ENCODE measurements around the gene DUSP5.
A peak's percentile ranks its signal among the peaks of the same experiment; 100 is the strongest.

DUSP5 gene

DNA sequence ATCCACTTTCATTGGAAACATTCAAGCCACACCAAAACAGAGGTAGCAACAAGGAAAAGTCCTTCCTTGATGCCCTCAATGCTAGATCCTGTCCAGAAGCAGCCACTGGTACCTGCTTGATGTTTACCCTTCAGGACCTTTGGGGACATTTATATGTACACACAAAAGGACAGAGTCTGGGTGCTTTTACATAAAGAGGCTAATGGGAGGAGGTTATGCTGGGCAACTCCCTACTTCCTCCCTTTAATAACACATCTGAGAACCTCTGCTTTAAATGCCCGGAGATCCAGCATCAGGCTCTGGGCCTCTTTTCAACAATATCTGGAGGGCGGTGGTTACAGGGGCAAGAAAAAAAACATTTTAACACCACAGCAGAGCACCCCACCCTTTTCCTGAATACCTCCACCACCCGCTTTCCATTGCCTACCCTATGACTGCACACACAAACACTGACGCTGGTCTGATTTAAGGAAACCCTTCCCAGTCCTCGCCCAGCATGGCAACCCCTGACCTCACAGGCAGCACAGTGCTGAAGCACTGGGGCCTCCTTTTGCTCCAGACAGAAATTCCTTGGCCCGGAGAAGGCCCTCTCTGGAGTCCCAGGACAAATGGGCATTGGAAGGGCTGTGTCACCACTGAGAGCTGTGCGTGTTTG, 39.3 kb upstream of the DUSP5 start:
- Histone ChIP-seq H3K36me3 (replicated peaks; ENCODE audit: insufficient read depth, low read length) (no peaks in the 10 kb centered on the region), H3K27ac (ENCODE audit: low read length) (peak overlapping the region; percentile 99), H3K79me2 (ENCODE audit: low read length) (peaks cover 36% of the 10 kb centered on the region), H3K9me3 (replicated peaks; ENCODE audit: insufficient read depth, low read length) (no peaks in the 10 kb centered on the region), H4K20me1 (ENCODE audit: insufficient read depth, low read length) (no peaks in the 10 kb centered on the region), H2AFZ (ENCODE audit: low read length) (no peak overlapping the region), H3K9ac (ENCODE audit: low read length) (peak overlapping the region; percentile 99), H3K9me2 (replicated peaks; ENCODE audit: insufficient read depth, low read length) (no peaks in the 10 kb centered on the region), H3F3A (ENCODE audit: insufficient read depth, low read length) (peaks cover 48% of the 10 kb centered on the region), H3K4me1 (ENCODE audit: low read length) (peaks cover 75% of the 10 kb centered on the region), H3K4me3 (ENCODE audit: low read length) (peak overlapping the region; percentile 47), H3K4me2 (ENCODE audit: low read depth, low read length) (peak overlapping the region; percentile 81), H3K27me3 (replicated peaks; ENCODE audit: insufficient read depth, low read length) (no peaks in the 10 kb centered on the region)
- TF ChIP-seq, protein P1, sequence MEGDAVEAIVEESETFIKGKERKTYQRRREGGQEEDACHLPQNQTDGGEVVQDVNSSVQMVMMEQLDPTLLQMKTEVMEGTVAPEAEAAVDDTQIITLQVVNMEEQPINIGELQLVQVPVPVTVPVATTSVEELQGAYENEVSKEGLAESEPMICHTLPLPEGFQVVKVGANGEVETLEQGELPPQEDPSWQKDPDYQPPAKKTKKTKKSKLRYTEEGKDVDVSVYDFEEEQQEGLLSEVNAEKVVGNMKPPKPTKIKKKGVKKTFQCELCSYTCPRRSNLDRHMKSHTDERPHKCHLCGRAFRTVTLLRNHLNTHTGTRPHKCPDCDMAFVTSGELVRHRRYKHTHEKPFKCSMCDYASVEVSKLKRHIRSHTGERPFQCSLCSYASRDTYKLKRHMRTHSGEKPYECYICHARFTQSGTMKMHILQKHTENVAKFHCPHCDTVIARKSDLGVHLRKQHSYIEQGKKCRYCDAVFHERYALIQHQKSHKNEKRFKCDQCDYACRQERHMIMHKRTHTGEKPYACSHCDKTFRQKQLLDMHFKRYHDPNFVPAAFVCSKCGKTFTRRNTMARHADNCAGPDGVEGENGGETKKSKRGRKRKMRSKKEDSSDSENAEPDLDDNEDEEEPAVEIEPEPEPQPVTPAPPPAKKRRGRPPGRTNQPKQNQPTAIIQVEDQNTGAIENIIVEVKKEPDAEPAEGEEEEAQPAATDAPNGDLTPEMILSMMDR (IDR thresholded peaks at IDR 0.05; ENCODE audit: low read length): no peak
- TF ChIP-seq EZH2 (optimal IDR thresholded peaks at IDR 0.05; ENCODE audit: low read depth, low read length) (no peak), EZH2phosphoT487 (IDR thresholded peaks at IDR 0.05; ENCODE audit: low read length) (no peak)
- peak; percentile 57 for DNase-seq

DNA sequence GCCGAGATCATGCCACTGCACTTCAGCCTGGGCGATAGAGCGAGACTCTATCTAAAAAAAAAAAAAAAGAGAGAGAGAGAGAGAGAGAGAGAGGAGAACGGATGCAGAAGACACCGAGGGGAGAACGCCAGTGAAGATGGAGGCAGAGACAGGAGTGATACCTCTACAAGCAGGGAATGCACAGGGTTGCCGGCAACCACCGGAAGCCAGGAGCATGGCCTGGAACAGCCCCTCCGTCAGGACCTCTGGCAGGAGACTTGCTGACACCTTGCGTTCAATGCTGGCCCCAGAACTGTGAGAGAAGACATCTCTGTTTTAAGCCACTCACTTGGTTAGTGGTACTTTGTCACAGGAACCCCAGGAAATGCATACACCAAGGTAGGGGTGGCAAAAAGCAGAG, 38.1 kb upstream of the DUSP5 start:
- Histone ChIP-seq H3K9ac (ENCODE audit: low read length) (peak overlapping the region; percentile 99), H3K9me3 (replicated peaks; ENCODE audit: insufficient read depth, low read length) (no peaks in the 10 kb centered on the region), H3K27ac (ENCODE audit: low read length) (peak overlapping the region; percentile 99), H2AFZ (ENCODE audit: low read length) (no peak overlapping the region), H3K4me1 (ENCODE audit: low read length) (peaks cover 85% of the 10 kb centered on the region), H3K4me3 (ENCODE audit: low read length) (peak overlapping the region; percentile 72), H3K9me2 (replicated peaks; ENCODE audit: insufficient read depth, low read length) (no peaks in the 10 kb centered on the region), H3K79me2 (ENCODE audit: low read length) (peaks cover 36% of the 10 kb centered on the region), H3F3A (ENCODE audit: insufficient read depth, low read length) (peaks cover 54% of the 10 kb centered on the region), H3K4me2 (ENCODE audit: low read depth, low read length) (peak overlapping the region; percentile 81), H3K36me3 (replicated peaks; ENCODE audit: insufficient read depth, low read length) (no peaks in the 10 kb centered on the region), H3K27me3 (replicated peaks; ENCODE audit: insufficient read depth, low read length) (no peaks in the 10 kb centered on the region), H4K20me1 (ENCODE audit: insufficient read depth, low read length) (no peaks in the 10 kb centered on the region)
- DNase-seq: peak; percentile 59
- TF ChIP-seq EZH2phosphoT487 (IDR thresholded peaks at IDR 0.05; ENCODE audit: low read length): no peak
- no peak for TF ChIP-seq EZH2 (optimal IDR thresholded peaks at IDR 0.05; ENCODE audit: low read depth, low read length)
- TF ChIP-seq, protein P1 (IDR thresholded peaks at IDR 0.05; ENCODE audit: low read length): no peak

DNA sequence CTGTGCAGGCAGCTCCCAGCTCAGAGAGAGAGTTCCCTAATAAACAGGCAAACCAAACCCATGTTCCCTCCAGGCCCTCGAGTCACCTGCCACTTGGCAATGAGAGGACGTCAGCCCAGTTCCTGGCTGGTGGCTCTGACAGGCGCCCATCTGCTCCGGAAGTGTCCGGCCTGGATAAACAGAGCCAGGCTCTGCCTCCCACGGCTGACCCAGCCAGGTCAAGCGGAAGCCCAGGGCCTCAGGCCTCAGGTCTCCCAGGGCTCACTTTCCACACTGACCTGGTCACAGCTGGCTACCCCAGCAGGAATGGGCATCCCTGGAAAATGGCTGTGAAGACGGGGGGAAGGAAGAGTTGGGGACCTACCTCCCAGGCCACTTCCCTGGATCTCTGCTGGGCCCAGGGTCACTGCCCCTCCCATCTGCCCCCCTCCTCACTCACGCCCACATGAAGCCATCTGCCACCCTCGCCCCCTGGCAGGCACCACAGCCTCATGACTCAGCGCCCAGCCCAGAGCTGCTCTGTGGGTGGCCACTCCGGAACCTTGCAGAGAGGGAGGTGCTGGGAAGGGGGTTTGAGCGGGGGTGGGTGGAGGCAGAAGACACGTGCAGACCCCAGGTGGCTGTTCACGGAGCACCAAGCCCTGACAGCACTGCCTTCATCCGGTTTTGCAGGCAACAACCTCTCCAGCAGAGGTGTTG, 37.4 kb upstream of the DUSP5 start:
- Histone ChIP-seq H2AFZ (ENCODE audit: low read length) (no peak overlapping the region), H3K4me3 (ENCODE audit: low read length) (peak overlapping the region; percentile 72)
- peak; percentile 95 for DNase-seq

More for the DNA sequence above, 37.4 kb upstream of the DUSP5 start:
- H3K36me3 ChIP-seq (replicated peaks; ENCODE audit: insufficient read depth, low read length): no peaks in the 10 kb centered on the region
- H3K4me1 ChIP-seq (ENCODE audit: low read length): peaks cover 90% of the 10 kb centered on the region
- H3F3A ChIP-seq (ENCODE audit: insufficient read depth, low read length): peaks cover 60% of the 10 kb centered on the region
- H3K27me3 ChIP-seq (replicated peaks; ENCODE audit: insufficient read depth, low read length): no peaks in the 10 kb centered on the region
- TF ChIP-seq, protein P1 (IDR thresholded peaks at IDR 0.05; ENCODE audit: low read length): no peak
- TF ChIP-seq EZH2phosphoT487 (IDR thresholded peaks at IDR 0.05; ENCODE audit: low read length) (no peak), EZH2 (optimal IDR thresholded peaks at IDR 0.05; ENCODE audit: low read depth, low read length) (no peak)
- peak overlapping the region; percentile 81 for H3K4me2 ChIP-seq (ENCODE audit: low read depth, low read length)
- H4K20me1 ChIP-seq (ENCODE audit: insufficient read depth, low read length): no peaks in the 10 kb centered on the region
- peaks cover 36% of the 10 kb centered on the region for H3K79me2 ChIP-seq (ENCODE audit: low read length)
- H3K9me2 ChIP-seq (replicated peaks; ENCODE audit: insufficient read depth, low read length): no peaks in the 10 kb centered on the region
- peak overlapping the region; percentile 99 for H3K9ac ChIP-seq (ENCODE audit: low read length)
- peak overlapping the region; percentile 99 for H3K27ac ChIP-seq (ENCODE audit: low read length)
- H3K9me3 ChIP-seq (replicated peaks; ENCODE audit: insufficient read depth, low read length): no peaks in the 10 kb centered on the region
